C4-2B (cell line): Measurements from ENCODE around the gene ROR1.

Experiments
- H3K27ac ChIP-seq: fragments of 450-650 bp; 2 replicates; pipeline ENCODE4 v1.5.1; 2017
- ZFX ChIP-seq: fragments of 450-650 bp; IDR thresholded peaks from 2 replicates; pipeline ENCODE4 v1.6.1; 2017
- TF ChIP-seq, protein P1 (sequence below): fragments of 450-650 bp; conservative IDR thresholded peaks from 2 replicates; pipeline ENCODE4 v1.5.1; 2017; ENCODE audit warnings: mild to moderate bottlenecking

ROR1 gene

DNA sequence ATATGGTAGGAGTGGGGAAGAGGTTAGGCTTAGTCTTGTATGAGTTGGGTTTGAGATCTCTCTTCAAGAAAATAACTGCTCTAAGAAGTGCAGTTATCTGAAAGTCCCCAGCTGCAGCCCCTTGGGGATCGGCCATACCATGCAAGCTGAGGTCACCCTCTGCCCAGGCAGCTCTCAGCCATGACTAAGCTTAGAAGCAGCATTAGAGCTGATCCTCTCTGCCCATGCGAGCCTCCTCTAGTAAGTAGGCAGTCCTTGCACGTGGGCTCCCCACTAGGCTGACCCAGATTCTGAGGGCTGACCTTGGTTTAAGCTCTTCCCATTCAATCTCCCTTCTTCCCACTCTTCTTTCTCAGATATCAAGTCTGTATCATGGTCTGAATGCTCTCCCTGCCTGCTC, 308.6 kb downstream of the ROR1 start:
- TF ChIP-seq ZFX = no peak
- TF ChIP-seq, protein P1, sequence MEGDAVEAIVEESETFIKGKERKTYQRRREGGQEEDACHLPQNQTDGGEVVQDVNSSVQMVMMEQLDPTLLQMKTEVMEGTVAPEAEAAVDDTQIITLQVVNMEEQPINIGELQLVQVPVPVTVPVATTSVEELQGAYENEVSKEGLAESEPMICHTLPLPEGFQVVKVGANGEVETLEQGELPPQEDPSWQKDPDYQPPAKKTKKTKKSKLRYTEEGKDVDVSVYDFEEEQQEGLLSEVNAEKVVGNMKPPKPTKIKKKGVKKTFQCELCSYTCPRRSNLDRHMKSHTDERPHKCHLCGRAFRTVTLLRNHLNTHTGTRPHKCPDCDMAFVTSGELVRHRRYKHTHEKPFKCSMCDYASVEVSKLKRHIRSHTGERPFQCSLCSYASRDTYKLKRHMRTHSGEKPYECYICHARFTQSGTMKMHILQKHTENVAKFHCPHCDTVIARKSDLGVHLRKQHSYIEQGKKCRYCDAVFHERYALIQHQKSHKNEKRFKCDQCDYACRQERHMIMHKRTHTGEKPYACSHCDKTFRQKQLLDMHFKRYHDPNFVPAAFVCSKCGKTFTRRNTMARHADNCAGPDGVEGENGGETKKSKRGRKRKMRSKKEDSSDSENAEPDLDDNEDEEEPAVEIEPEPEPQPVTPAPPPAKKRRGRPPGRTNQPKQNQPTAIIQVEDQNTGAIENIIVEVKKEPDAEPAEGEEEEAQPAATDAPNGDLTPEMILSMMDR = no peak
- no peak overlapping the region for H3K27ac ChIP-seq

DNA sequence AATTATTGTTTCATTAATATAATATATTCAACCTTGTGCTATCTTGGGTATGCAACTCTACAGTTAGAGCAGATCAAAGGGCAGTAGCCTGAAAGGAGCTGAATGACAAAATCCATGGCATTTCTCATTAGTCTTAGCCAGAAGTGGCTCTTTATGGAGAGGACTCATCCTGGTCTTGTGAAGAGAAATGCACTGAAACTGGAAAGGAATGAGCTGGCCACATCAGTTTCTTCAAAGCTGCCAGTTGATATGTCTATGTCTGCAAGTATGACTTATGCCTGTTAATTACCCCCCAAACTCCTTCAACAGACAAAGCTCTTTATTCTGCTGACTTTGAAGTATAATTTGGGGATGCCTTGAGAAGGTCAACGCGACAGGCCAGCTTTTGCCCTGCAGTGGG, 310.6 kb downstream of the ROR1 start:
- no peak overlapping the region for H3K27ac ChIP-seq
- TF ChIP-seq ZFX = no peak
- TF ChIP-seq, protein P1 = no peak

GRCh38 chr1:64087768-64088167, 314.0 kb downstream of the ROR1 start:
- TF ChIP-seq ZFX = no peak
- TF ChIP-seq, protein P1 = no peak
- no peak overlapping the region for H3K27ac ChIP-seq

DNA sequence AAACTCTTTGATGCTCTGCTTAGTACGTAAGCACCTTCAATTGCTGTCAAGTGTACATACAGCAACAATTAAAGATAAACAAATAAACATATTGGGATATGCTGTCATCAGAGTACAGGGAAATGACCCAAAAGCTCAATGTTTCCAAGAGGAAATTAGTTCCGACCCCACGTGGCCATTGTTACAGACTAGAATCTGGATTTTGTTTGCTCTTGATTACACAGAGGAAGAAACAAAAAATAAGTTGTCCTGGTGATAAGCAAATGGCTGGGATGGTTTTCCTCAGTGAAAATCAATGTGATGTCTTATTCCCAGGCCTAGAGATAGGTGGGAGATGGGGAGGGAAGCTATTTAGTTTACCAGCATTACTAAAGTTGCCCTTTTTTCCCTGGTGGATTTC, 316.6 kb downstream of the ROR1 start:
- TF ChIP-seq ZFX = no peak
- TF ChIP-seq, protein P1 = no peak
- H3K27ac ChIP-seq = no peak overlapping the region

- TF ChIP-seq, protein P1 = no peak
- no peak for TF ChIP-seq ZFX
Observed at GRCh38 chr1:64092851-64093371, 319.1 kb downstream of the ROR1 start.

DNA sequence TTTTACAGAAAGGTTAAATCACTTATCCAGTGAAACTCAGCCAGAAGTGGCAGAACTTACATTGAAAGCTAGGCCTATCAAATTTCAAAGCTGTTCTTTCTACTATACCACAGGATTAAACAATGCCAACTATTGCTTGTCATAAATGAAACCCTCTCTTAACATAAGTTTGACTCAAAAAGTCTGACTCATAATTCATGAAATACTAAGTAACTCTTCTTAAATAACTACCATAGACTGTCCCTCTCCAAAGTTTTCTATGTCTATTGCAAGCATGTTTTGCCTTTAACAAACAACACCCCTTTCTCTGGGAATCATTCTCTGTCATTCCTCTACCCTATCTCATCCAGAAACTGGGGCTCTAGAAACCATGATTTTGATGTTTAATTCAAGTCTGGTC, 320.1 kb downstream of the ROR1 start:
- no peak for TF ChIP-seq ZFX
- TF ChIP-seq, protein P1 = no peak
- no peak overlapping the region for H3K27ac ChIP-seq

More at GRCh38 chr1:64092851-64093371, 319.1 kb downstream of the ROR1 start:
- H3K27ac ChIP-seq = no peak overlapping the region

GRCh38 chr1:64095832-64096231, 322.0 kb downstream of the ROR1 start:
- H3K27ac ChIP-seq = no peak overlapping the region
- TF ChIP-seq ZFX = no peak
- TF ChIP-seq, protein P1 = no peak
